Right lung (tissue), 5 donors: Measurements from ENCODE around the gene CP. TPM values are rescaled to one million over a fixed set of nuclear protein-coding genes. Genes with fewer than 3 reads are reported as not detected.

Experiments used
- DNase-seq, 2 donors: peaks; one replicate each; pipeline ENCODE4 v3.0.0-alpha.2; 2013
- polyA plus RNA-seq, 5 donors: library from polyadenylated mRNA; unstranded; fragments of 120-200 nt; gene quantifications; one replicate each; pipeline versions ENCODE4 v1.2.1 to v1.2.3, GENCODE V29; 2013; ENCODE audit warnings: inconsistent platforms in 1 of 5, low replicate concordance in 1 of 5; ENCODE audit not compliant: insufficient read length in 5 of 5, insufficient read depth in 1 of 5

Gene CP
- polyA plus RNA-seq, 5 donors = 4.3 to 19.0 (median 7.3) TPM

- DNase-seq = no peak
Observed at GRCh38 chr3:149186721-149187120, 34.9 kb downstream of the CP start.

- DNase-seq = no peak
Observed at GRCh38 chr3:149186219-149186618, 35.4 kb downstream of the CP start.

GRCh38 chr3:149181182-149181581, 40.4 kb downstream of the CP start:
- no peak for DNase-seq

GRCh38 chr3:149180057-149180573, 41.5 kb downstream of the CP start:
- no peak for DNase-seq

GRCh38 chr3:149179220-149179619, 42.4 kb downstream of the CP start:
- no peak for DNase-seq

- DNase-seq = no peak
Observed at GRCh38 chr3:149177122-149177521, 44.5 kb downstream of the CP start.

GRCh38 chr3:149174901-149175300, 46.7 kb downstream of the CP start:
- no peak for DNase-seq

- DNase-seq = no peak
Observed at GRCh38 chr3:149170672-149171071, 51.0 kb downstream of the CP start.

- DNase-seq = no peak
Observed at GRCh38 chr3:149167898-149168297, 53.7 kb downstream of the CP start.

GRCh38 chr3:149163066-149163465, 58.6 kb downstream of the CP start:
- peak in 1 of 2 donors; percentile 9 for DNase-seq

GRCh38 chr3:149162007-149162406, 59.6 kb downstream of the CP start:
- no peak for DNase-seq

- no peak for DNase-seq
Observed at GRCh38 chr3:149160754-149161300, 60.8 kb downstream of the CP start.

GRCh38 chr3:149153402-149153801, 68.2 kb downstream of the CP start:
- DNase-seq = no peak

GRCh38 chr3:149152420-149152819, 69.2 kb downstream of the CP start:
- no peak for DNase-seq

- DNase-seq = no peak
Observed at GRCh38 chr3:149151843-149152242, 69.8 kb downstream of the CP start.

GRCh38 chr3:149150436-149150835, 71.2 kb downstream of the CP start:
- no peak for DNase-seq

- DNase-seq = no peak
Observed at GRCh38 chr3:149145974-149146373, 75.7 kb downstream of the CP start.

GRCh38 chr3:149145356-149145755, 76.3 kb downstream of the CP start:
- DNase-seq = no peak

GRCh38 chr3:149142682-149143081, 78.9 kb downstream of the CP start:
- DNase-seq = no peak

GRCh38 chr3:149134575-149134974, 87.1 kb downstream of the CP start:
- no peak for DNase-seq

- DNase-seq = no peak
Observed at GRCh38 chr3:149131589-149131988, 90.0 kb downstream of the CP start.

- DNase-seq = peak; percentile 91 to 92
Observed at GRCh38 chr3:149129326-149130205, 92.1 kb downstream of the CP start, which contains the start of gene HPS3. Gene HPS3, plus strand, starts transcription at chr3:149129638. Its CDS starts 86 bp downstream, at chr3:149129724.

- DNase-seq = no peak
Observed at GRCh38 chr3:149128821-149129220, 92.8 kb downstream of the CP start.
